ENCODE results near the gene YARS1.

The YARS1 gene

DNA sequence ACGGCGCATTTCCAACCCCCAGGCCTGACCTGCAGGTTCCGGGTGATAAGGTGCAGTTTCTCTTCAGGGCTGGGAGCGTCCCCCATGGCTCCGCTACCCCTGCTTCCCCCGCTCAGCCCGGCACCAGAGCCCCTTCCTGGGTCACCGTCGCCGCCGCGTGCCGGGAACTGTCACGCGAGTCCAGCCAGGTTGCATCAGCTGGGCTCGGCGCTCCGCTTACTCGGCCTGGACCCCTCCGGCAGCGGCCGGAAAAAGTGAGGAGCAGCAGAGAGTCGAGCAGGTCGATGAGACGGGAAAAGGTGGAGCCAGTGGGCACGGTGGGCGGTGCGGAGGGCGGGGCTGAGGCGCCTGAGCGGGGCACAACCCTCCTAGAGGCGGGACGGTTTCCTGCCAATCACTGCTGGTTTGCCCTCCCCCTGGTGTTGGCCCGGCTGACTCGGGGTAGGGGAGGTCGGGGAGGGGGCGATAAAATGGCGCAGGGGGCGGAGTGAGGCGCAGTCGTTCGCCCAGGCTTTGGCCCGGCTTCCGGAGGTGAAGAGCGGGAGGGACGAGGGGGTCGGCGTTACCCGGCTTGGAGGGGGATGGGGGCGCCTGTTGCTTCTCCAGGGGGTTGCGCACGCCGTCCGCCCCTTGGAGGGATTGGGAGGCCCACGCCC, at the start of gene YARS1, which contains the start of gene S100PBP:
Gene YARS1, minus strand, starts transcription at position 200 of the 656 bp plus-strand sequence. Its CDS starts 114 bp downstream, at position 86.
Gene S100PBP, plus strand, starts transcription at position 495 of the 656 bp plus-strand sequence. CDS start 8,447 bp downstream, outside the sequence.
- peak; percentile 97 for DNase-seq (ENCODE audit: low spot score)

DNA sequence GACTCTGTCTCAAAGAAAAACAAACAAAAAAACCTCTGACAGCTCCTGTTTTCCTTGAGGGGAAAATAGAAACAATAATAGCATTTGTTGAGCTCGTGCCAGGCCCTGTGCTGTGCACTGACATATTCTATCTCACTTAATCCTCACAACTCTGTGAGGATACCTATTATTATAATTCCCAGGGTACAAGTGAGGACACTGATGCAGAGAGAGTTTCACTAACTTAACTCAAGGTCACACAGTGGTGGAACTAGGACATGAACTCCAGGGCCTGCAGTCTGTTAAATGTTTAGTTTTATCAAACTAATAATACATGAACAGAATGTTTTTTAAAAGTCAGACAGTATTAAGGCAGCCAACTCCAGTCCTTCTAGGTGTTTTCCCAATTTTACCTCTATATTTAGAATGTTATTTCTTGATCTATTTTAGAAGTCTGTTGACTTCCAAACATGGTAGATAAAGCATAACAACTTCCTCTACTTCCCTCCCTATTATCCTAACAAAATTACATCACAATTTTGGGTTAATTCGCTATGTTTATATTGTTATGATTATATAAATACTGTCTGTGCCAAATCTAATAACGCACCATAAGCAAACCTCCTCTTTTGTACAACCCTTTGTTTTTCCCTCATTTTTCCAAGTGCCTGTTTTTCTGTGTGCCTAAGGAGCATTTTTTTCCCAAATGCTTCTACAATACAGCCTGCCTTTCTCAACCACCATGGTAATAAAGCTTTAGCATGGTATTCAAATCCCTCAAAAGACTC, 48.7 kb upstream of the YARS1 start:
- DNase-seq (ENCODE audit: low spot score) = no peak

DNA sequence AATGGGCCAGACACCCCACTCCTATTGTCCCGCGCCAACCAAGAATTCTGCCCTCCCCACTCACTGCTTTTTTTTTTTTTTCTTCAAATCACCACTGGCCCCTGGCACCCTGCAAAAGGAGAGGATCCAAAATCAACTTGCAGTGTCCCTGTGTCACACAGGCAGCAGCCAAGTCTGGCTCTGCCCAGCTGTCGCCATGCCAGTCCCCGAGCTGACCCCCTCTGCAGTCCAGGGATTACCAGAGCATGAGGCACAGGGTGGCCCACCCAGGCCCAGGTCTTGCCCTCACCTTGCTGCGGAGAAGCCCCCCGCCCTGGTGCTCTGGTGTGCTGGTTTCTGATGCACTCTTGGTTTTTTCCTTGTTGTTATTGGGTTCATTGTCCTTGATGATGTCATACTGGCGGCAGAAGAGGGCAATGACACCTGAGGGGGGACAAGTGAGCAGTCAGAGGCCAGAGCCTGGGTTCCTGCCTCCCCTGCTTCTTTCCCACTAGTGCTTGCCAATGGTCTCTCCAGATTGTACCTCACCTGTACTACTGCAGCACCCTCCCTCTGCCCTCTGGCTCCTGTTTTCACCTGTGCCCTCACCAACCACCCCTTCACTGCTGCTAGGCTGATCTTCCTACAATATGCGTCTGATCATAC, 47.3 kb upstream of the YARS1 start:
- no peak for DNase-seq (ENCODE audit: low spot score)

DNA sequence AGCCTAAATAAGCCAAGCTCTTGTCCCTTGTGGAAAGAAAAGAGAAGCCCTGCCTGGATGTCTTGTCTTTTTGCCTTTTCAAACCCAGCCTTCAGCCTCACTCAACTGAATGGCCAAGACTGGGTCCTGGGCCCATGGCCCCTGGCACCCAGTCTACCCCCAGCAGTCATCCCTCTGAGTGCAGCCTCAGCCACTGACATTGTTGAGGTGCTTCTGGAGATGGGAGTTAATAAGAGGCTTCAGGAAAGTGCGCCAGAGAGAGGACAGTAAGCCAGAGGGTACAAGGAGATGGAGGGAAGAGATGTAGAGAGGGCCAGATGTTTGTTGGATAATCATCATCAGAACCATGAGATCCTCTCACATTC, 46.7 kb upstream of the YARS1 start:
- no peak for DNase-seq (ENCODE audit: low spot score)

DNA sequence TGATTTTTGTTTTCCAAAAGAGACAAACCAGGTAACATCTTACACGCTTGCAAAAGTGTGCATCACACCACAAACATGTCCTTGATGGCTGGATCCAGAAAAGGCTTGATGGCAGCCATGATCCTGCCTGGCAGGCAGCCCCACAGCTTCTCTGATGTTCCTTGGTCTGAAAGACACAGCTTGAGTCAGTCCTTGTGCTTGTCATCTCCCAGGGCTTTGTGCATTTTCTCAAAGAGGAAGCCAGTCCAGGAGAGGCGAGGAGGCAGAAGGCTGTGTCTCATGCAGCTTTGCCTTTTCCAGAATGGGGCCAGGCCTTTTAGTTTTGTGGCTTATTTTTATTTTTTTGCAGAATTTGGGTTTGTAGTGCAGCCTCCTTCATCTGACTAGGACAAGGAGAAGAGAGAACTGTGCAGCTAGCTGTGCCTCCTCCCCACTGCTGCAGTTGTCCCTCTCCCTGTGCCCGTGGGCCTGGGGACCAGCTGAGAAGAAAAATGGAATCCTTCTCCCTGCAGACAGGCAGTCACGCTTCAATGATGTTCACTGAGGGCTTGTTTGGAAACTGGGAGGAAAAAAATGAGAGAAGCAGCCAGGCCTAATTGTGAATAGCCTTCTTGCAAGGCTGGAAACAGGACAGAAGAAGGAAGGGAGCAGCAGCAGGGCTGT, 46.2 kb upstream of the YARS1 start:
- DNase-seq (ENCODE audit: low spot score) = no peak

DNA sequence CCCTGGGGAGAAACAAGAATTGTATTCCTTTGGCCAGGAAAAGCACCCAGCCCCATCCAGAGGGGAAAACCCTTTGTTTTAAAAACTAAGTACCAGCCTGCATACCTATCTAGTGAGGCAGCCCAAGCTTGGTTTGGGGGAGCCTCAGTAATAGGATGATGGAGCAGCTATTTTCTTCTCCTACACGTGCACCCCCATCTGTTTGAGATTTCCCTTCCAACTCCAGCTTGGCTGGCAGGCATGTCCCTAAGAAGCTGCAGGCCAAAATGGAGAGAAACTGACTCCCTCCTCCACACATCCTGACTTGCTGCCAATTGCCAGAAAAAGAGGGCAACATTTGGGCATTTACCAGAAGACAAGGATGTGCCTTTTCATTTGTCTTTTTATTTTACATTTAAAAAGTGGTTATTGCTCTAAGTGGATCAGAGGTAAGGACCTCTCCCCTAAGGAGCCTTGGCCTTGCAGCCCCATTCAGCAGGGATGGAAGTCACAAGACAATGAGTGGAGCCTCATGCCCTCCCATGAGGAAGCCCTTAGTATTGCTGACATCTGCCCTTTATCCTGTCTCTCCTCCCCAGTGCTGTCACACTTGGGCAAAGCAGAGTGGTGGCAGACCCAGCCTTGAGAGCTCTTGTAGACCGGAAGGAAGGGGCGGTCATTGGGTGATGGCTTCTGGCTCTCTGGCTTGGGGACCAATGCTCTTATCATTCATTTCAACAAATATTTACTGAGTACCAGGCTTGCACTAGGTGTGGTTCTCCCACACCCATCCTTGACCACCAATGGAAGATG, 44.9 kb upstream of the YARS1 start:
- DNase-seq (ENCODE audit: low spot score) = peak; percentile 37

DNA sequence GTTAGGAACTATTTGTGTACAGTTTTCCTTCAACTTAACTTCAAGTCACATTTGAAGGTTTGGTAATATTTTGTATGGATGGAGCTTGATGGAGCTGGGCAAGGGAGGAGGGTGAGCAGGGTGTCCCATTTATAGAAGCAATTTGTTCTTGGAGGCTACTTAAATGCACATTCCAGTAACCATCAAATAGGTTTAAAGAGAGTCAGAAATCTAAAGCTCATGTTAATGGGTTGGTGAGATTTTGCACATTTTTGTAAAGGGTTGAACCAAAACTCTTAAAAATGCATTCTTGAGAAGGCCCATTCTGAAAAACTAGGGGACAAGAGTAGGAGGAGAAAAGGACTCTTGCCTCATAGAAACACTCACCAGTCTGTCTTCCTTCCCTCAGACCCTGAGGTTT, 43.4 kb upstream of the YARS1 start:
- no peak for DNase-seq (ENCODE audit: low spot score)

DNA sequence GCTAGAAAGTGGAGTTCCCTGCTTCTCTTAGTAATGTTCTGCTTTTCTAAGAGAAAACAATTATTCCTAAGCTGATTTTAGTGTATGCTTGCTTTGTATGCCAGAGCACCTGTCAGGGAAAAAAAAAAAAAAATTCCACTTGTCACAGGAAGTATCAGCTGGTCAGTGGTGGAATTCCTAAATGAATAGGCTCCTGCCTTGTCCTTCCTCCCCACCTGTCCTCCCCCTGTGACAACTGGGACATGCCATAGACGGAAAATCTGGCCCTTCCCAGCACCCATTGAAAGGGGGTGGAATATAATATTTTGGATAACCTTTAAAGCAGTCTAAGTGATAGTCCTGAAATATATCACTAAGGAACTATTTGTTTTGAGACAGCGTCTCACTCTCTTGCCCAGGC, 42.8 kb upstream of the YARS1 start:
- no peak for DNase-seq (ENCODE audit: low spot score)

DNA sequence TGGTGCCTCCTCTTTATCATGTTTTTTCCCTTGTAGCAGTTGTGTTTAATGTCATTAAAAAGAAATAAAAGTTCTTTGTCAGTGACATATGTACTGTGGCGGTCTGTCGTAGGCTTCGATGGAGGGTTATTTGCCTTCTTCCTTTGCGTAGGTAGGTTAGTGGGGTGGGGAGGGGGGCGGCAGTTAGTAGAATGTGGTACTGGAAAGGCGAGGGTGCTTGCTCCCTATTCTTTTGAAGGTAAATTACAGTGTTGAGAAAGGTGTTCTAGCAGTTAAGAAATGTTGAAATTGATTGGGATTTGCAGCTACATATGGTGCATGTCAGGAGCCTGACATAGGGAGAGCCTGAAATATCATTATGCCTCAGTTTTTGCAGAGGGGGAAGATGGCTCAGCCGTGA, 41.6 kb upstream of the YARS1 start:
- DNase-seq (ENCODE audit: low spot score) = no peak

DNA sequence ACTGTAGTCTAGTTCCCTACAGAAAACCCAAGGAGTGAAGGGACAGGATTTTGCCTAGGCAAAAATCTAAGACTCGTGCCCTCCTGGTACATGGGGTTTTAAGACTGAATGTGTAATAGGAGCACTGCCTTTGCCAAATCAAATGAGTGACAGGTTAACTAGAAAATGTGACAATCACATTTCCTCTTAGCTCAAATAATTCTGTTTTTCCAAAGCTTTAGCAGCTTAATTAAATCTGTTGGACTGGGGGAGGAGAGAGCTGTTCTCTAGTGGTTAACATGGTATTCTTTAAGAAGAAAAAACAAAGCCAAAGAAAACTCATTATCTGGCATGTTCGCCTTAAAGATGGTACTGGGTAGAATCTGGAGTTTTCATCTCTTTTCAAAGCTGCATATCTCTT, 41.0 kb upstream of the YARS1 start:
- no peak for DNase-seq (ENCODE audit: low spot score)

DNA sequence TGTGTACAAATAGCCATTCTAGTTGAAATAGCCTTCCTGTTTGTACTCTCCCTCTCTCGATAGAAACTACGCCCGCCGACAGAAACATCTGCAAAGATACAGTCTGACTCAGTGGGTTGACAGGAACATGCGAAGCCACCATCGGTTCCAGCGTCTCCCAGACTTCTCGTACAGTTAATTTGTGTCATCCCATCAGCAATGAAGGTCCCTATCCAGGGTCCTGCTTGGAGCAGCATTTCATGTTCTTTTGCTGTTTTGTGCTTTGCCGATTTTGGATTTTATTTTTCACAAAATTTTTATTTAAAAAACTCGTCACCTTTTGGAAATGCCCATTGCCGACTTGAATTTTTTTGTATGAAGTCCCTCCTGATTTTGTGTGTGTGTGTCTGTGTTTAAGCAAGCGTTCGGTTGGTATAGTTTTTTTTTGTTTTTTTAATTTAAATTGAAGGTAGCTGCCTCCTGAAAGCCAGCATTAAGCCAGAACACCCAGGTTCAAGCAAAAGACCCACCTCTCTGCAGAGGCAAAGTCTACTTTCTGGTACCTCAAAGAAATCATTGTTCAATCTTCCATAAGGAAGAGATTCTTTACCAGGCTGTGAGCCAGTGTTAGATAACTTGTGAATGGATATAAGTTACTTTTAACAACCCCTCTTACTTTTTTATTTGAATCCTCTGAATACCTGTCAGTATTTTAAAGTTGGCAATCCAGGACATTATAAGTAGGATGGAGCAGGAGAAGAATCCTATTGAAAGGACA, 38.9 kb upstream of the YARS1 start:
- no peak for DNase-seq (ENCODE audit: low spot score)

DNA sequence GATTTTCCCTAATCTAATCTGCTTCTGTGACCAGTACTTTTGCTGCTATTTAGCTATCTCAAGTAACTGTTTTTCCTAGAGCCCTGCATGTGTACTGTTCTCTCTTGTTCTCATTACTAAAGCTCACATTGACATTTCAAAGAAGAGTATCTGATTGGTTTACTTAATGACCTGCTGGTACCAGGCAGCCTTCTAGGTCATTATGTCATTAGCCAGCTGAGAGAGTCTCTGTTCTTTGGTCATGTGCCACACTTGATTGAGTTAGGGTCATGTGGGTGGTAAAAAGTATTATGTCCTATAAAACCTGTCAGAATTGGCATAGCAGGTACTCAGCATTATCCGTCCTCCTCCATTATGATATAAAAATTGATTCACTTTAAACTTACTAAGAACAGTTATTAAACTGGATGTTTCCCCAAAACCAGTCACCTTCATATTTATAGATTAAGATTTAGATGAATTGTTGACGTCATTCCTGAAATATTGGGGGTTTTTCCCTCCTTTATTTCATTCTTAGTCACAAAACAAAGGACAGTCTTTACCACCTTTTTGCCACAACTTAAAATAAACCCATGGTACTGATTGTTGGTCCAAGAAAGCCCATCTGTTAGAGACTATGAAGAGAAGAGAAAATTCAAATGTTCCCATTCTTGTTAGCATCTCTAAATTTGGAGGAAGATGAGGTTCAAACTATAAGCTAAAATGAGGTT, 31.4 kb upstream of the YARS1 start:
- DNase-seq (ENCODE audit: low spot score) = no peak

DNA sequence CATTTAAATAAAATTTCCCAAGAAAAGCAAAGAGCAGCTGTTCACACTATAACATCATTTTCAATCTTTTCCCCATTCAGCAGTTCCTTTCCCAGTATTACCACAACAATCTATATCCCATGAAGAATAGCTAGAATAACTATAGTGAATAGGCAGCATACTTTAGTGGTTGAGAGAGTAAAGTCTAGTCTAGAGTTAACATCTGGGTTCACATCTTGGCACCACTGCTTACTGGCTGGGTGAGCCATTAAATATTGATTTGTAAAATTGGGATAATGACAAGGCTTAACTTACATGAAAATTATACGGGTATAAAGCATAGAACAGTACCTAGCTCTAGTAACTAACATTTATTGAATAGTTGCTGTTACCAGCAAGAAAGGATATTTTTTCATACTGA, 14.7 kb upstream of the YARS1 start:
- no peak for DNase-seq (ENCODE audit: low spot score)

DNA sequence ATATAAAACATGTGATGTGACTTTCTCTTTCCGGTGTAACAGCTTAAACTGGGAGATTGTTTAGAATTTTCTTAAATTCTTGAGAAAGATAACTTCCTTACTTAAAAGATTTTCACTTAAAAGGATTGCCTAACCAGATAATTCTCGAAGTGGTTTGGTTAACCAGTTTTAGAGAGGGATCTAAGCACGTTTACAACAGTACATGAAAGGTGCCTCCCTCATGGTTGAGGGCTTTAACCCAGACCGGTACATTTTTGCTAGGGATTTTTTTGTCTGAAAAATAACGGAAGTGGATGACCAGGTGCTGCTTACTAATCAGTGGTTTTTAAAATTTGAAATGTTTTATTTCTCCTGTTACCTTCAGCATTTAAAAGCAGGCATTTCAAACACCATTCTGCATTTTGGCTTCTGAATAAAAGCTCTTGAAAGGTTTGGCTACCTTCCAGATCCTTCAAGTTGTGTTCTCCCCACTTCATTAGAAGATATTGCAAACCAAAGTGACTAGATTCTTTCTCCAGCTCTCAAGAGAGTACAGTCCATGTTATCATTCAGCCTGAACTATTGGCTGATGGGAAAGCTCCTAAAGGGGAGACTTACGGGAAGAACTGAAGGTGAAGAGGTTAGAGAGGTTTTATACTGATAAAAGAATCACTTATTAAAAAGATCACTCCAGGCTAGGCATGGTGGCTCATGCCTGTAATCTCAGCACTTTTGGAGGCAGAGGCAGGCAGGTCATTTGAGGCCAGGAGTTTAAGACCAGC, 13.1 kb upstream of the YARS1 start:
- no peak for DNase-seq (ENCODE audit: low spot score)

DNA sequence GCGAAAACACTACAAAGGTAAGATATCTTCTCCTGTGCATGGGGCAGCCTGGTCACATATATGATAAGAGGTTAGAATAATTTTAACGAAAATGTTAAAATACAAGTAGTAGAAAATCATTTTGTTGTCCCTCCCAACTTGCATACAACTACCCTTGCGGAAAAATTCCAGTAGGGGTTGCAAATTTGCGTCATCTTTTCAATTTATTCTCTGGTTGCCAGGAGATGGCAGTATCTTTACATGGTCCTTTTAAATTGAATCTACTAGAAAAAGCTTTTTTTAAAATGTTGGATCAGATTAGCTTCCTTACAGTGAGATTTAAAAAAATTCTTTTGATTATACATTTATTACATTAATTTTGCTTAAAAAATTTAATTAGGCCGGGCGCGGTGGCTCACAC, 11.2 kb upstream of the YARS1 start:
- no peak for DNase-seq (ENCODE audit: low spot score)

DNA sequence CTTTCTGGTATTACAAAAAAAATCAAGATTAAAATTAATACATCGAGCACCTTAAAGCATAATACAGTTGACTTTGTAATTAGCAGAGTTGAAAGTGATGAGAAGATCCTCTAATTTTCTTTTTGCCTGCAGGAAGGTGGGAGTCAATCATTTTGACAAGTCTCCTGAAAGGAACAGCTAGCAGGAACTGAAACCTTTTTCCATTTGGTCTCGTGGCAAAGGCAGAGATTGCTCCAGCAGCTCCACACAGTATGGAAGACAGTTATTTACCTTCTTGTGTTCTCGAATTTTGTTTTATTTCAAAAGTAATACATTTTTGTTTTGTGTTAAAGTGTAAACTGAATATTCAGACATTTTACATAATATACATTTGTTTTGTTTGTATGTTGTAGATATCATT, 8.0 kb upstream of the YARS1 start:
- no peak for DNase-seq (ENCODE audit: low spot score)

DNA sequence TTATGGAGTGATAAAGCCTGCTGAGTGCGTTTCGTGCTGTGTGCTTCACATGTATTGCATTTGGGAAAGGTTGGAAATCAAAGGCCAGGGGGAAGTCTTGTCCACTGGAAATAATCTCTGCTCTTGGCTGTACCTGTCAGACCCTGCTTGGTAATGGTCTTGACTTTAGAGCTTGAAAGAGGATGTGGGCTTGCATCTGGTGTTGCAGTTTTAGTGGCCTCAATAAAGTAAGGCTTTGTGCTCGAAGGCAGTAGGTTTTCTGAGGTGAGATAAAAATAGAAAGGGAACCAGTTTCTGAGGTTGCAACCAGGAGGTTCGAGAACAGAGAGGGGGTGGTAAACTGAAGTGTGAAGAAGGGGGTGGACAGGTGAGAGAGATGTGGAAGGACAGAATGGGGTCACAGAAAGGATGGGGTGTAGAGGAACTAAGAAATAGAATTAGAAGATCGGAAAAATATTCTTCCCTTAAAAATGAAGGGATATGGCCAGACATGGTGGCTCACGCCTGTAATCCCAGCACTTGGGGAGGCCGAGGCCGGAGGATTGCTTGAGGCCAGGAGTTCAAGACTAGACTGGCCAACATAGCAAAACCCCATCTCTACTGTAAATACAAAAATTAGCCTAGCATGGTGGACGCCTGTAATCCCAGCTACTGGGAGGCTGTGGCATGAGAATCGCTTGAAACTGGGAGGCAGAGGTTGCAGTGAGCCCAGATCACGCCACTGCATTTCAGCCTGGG, 1.8 kb upstream of the YARS1 start:
- peak; percentile 15 for DNase-seq (ENCODE audit: low spot score)

DNA sequence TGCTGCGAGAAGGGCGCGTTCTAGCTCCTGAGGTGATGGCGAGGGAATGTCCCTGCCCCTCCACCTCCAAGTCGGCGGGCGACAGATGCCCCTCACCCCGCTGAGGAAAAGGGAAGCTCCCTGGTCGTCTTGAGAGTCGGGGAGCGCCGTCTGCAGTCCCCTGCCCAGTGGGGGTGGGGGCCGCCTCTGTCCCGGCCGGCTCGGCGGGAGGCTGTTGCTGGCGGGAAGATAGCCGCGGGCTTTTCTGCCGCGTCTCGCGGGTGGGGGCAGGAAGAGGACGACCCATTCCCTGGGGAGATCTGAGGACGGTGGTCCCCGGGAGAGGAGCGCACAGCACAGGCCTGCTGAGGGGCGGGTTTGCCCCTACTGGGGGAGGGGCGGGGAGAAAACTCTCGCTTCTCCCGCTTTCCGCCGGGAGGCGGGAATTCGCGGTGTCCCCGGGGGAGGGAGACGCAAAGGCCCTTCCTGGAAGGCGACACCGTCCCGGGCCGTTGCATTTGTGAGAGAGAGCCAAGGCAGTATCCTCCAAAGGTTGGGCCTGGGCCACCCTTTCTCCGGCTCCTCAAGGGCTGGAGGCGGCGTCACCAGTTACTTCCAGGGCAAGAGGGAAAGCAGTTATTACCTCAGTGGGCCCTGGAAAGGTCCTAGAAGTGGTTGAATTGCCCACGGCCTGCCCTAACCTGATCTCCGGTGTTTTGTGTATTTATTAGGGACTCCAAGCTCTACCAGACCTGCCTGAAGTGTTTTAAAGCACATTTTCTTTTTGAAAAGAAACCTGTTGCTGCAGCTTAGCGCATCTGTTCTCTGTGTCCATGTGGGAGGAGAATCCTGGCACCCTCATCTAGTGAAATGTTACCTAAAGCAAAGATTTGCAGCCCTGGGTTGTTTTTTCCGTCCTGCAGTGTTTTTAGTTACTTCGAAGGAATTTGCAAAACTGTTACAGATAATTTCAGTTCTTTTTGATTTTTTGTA, 943 bp upstream of the YARS1 start:
- peak; percentile 51 for DNase-seq (ENCODE audit: low spot score)

Measured in pons (tissue), 1 donor.